WI38 (cell line): Measurements from ENCODE around the gene CKMT2.

Source experiments
- H3K4me3 ChIP-seq: 2 replicates; pipeline ENCODE4 v1.5.1; 2011; ENCODE audit warnings: low read depth, mild to moderate bottlenecking, control low read depth, low read length
- TF ChIP-seq, protein P1 (sequence below): IDR thresholded peaks from 2 replicates; pipeline ENCODE4 v1.5.1; 2012; ENCODE audit warnings: low read depth, mild to moderate bottlenecking, control low read depth, low read length

CKMT2 gene

DNA sequence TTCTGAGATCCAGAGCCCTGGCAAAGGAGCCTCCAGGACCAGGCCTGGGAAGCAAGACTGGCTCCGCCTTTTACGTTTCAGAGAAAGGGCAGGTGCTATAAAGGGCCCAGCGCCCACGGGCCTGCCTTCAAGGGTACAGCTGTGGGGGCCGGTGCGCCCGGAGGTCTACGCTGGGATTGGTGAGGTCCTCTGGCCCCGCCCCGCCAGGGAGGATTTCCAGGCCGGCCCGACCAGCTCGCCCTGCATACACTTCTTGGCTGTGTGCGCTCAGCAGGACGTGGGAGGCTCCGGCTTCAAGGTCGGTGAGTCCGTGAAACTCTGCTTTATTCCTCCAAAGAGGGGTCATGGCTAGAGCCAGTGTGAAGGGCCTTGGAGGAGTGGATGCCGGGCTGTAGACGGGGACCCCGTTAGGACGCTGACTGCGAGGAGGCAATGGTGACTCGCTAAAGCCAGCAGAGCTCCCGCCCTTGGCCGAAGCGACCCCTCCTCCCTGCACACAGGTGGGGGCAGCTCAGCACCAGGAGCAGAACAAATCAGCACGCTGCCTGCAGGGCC, at the start of gene CKMT2:
Gene CKMT2 (plus strand): TSS at position 243 of the 555 bp plus-strand sequence. CDS start 17,811 bp downstream, outside the sequence.
- H3K4me3 ChIP-seq, result no peak within 1 kb of the TSS
- TF ChIP-seq, protein P1, sequence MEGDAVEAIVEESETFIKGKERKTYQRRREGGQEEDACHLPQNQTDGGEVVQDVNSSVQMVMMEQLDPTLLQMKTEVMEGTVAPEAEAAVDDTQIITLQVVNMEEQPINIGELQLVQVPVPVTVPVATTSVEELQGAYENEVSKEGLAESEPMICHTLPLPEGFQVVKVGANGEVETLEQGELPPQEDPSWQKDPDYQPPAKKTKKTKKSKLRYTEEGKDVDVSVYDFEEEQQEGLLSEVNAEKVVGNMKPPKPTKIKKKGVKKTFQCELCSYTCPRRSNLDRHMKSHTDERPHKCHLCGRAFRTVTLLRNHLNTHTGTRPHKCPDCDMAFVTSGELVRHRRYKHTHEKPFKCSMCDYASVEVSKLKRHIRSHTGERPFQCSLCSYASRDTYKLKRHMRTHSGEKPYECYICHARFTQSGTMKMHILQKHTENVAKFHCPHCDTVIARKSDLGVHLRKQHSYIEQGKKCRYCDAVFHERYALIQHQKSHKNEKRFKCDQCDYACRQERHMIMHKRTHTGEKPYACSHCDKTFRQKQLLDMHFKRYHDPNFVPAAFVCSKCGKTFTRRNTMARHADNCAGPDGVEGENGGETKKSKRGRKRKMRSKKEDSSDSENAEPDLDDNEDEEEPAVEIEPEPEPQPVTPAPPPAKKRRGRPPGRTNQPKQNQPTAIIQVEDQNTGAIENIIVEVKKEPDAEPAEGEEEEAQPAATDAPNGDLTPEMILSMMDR, result no peak

DNA sequence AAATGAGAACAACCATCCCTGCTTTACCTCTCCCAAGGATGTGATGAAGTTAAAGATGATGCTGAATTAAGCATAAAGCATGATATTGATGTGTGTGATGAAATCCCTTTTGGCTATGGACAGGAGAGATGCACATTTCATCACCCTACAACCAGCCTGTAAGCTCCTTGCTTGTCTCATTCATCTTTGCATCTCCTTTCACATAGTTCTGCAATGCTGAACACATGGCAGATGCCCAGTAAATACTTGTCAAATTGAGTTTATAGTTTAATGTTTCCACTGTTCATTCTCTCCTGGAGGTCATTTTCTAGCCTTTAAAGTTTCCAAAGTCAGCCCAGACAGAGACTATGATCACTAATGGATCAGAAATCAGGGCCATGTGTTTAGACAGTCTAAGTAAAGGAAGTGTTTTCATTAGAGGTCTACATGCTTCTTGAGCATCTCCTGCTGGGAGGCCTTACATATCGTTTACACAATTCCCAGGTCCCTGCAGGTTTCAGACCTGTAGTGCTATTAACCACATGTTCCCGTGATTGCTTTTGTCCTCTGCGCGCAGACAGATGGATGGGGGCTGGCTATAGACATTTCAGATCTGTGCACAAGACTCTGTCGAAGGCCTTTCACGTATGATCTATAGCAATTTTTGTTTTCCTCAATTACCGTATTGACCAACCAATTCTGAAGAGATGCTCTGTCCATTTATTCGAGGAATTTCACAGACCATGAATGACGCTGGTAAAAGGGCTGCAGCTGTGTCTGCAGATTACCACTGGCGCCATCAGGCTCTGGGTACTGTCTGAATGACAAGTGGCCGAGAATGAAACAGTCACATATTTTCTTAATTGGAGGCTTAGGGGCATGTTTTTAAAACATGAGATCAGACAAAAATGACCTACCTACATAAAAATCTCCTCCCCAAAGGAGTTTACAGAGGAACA, 49.0 kb upstream of the CKMT2 start:
- H3K4me3 ChIP-seq, result no peak overlapping the region
- TF ChIP-seq, protein P1, result no peak

DNA sequence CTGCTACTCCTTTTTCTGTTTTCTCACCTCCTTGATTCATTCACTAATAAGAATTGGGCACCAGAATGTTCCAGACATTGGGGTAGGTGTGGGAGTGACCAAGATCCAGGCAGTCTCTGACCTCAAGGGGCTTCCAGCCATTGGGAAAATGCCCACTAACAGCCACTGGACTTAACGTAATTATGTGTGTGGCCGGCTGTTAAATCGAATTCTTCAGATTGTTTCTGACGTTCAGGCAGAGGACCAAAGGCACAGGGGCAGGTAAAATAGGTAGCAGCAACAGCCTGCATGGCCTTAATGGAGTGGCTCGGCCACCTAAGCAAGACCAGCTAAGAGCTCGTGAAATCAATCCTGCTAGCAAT, 48.4 kb upstream of the CKMT2 start:
- TF ChIP-seq, protein P1, result no peak
- no peak overlapping the region for H3K4me3 ChIP-seq

- TF ChIP-seq, protein P1, result no peak
- H3K4me3 ChIP-seq, result no peak overlapping the region
These were observed 45.2 kb upstream of the CKMT2 start for GRCh38 chr5:81187885-81188284.

DNA sequence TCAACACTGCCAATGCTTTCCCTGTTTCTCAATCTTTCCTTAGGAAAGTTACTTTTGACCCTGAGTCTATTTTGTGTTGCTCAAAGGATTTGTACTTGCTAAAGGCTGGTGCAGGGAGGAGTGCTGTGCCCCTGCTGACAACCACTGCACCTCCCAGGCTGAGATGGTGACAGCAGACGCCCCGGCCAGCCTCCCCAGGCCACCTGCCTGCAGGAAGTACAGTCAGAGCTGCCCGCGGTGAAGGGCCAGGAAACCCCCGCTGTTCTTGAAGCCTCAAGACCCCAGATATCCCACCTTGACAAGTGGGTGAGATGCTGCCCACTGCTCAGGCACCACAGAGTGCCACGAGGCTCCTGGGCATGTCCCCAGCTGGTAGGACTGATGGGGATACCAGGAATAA, 44.2 kb upstream of the CKMT2 start:
- TF ChIP-seq, protein P1, result no peak
- no peak overlapping the region for H3K4me3 ChIP-seq

- TF ChIP-seq, protein P1, result no peak
- H3K4me3 ChIP-seq, result no peak overlapping the region
These were observed 43.1 kb upstream of the CKMT2 start for GRCh38 chr5:81189875-81190498.
